ENCODE results near the gene CHCHD4.
A peak's percentile ranks its signal among the peaks of the same experiment; 100 is the strongest.
"Not testable (repeated sequence)": the region's sequence is repeated elsewhere in the genome, so short reads cannot be mapped to it uniquely, and the experiment has no call there.

The CHCHD4 gene

DNA sequence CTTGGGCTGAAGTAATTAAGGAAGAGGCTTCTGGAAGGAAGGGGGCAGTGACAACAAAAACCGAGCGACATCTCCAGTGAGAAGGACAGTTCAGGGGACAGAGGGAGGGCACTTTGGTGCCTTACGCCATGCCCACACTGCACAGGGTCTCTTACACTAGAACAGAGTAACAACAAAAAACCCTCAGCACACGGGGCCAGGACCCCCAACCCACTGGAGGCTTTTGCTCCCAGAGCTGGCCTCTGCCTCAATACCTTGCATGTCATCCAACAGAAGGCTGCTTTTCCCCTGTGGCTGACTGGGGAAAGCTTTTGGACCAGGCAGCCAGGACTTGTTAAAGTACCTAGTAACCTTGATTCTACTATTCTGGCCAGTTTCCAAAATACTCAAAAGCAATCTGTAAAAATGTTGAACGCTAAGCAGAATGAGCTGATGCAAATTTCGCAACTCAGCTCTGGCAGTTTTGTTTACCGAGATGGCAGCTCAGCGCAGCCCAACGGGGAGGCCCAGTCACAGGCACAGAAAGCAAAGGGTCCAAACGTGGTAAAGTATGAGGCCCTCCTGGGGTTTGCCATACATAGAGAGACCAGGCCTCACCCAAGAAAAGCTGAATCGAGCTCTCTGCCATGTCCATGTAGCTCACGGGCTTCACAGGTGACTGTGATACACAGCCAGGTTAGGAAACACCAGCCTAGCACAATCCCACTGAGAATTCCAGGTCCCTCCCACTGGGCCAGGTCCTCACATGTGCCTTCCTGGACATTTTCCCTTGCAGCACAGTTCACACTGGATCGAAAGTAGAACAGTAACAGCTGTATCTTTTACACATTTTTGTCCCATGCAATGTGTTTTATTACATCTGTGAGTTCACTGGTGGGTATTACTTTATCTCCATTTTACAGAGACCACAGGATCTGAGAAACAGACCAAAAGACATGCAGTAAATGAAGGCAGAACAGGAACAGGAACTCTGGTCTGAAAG, 6.0 kb downstream of the CHCHD4 start:
- DNase-seq: no peak

GRCh38 chr3:14117468-14118399, 6.9 kb downstream of the CHCHD4 start:
- no peak for DNase-seq

- peak; percentile 28 for DNase-seq
Measured at GRCh38 chr3:14113965-14114635, 10.6 kb downstream of the CHCHD4 start.

DNA sequence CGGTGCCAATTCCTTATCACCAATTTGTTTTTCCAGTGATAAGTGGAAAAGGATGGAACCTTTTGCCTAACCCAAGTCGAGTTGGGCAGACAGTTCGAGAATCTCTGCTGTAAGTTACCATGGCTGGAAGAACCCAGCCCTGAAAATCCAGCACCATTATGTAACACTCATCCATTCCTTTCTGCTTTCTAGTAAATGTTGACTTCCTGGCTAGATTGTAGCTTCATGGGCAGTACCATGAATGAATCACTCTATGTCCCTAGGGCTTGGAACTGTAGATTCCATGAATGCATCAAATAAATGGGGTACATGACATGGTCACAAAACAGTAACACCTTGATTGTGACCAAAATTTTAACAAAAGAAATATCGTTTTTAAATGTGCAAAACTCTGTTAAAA, 14.0 kb downstream of the CHCHD4 start:
- no peak for DNase-seq

GRCh38 chr3:14109821-14110220, 14.8 kb downstream of the CHCHD4 start:
- DNase-seq: not testable (repeated sequence)

DNA sequence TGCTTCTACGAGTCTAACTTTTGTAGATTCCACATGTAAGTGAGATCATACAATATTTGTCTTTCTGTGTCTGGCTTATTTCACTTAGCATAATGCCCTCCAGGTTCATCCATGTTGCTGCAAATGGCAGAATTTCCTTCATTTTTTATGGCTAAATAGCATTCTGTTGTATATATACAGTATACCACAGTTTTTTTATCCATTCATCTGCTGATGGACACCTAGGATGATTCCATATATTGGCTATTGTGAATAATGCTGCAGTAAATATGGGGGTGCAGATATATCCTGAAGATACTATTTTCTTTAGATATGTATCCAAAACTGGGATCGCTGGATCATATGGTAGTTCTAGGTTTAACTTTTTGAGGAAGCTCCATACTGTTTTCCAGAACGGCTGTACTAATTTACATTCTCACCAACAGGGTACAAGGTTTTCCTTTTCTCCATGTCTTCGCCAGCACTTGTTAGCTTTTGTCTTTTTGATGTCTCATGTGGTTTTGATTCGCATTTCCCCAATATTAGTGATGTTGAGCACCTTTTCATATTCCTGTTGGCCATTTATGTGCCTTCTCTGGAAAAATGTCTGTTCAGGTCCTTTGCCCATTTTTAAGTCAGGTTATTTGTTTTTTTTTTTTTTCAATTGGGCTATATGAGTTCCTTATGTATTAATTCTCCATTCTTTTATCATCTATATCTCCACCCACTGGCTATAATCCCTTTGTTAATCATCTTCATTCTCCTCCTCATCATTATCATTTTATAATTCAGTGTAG, 26.9 kb downstream of the CHCHD4 start:
- no peak for DNase-seq

DNA sequence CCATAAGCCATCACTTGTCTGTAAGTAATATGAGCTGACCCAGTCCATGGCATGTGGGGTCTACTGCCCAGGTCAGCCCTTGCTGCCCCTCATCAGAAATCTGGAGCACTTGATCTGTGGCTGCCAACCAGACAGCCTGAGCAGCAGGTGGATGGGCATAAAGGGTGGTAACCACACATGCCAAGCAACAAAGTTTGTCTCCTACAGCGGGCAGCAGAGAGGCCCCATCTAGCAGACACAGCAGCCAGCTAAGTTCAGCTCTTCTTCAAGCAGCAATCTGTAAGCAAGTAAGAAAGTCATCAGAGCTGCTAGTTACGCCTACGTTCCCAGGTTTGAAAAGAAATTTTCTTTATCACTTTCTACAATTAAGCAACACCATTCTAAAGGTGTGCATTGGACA, 27.9 kb downstream of the CHCHD4 start:
- DNase-seq: no peak

DNA sequence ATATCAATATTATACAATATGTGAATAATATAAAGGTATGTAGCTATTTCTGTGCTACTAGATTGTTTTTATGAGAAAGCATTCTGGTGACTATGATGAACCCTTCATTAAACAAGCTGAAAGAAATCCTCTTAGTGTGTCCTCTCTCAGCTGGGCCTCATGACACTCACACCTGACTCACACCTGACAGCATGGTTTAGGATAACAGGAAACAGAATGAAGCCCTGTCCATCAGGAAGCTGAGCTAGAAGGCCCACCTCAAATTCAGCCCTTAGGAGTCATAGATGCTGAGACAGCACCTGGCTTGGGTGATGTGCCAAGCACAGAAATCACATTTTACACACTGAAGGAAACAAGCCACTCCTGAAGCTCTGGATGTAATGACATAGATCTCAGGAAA, 30.8 kb downstream of the CHCHD4 start:
- DNase-seq: peak; percentile 38

DNA sequence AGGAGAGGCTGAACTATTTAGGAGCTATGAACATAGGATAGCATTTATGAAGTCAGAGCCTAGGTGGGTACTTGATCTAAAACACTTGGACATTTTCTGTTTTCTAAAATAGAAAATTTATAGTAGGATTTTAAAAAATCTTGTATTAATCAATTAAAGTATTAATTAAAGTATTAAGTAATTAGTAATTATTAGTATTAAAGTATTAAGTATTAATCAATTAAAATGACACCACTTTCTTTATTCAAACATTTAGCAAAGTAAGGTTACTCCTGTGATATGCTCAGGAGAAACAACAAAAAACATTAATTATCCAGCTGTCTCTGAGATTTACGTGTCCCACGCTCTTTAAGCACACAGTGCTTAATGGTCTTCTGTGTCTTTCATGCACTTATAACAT, 32.2 kb downstream of the CHCHD4 start:
- no peak for DNase-seq

DNA sequence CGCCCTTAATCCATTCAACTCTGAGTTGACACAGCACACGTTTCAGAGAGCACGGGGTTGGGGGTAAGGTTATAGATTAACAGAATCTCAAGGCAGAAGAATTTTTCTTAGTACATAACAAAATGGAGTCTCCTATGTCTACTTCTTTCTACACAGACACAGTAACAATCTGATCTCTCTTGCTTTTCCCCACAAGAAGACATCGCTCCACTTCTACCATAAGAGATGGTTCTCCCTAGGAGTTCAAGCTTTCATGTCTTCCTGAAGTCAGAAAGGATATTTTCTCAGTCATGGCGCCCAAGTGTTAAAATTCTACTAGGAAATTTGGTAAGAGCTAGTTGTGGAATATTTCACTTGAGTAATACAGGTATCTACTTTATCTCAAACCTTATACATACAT, 32.7 kb downstream of the CHCHD4 start:
- DNase-seq: not testable (repeated sequence)

GRCh38 chr3:14087461-14087860, 37.2 kb downstream of the CHCHD4 start:
- DNase-seq: not testable (repeated sequence)

GRCh38 chr3:14082108-14082657, 42.5 kb downstream of the CHCHD4 start:
- DNase-seq: no peak

DNA sequence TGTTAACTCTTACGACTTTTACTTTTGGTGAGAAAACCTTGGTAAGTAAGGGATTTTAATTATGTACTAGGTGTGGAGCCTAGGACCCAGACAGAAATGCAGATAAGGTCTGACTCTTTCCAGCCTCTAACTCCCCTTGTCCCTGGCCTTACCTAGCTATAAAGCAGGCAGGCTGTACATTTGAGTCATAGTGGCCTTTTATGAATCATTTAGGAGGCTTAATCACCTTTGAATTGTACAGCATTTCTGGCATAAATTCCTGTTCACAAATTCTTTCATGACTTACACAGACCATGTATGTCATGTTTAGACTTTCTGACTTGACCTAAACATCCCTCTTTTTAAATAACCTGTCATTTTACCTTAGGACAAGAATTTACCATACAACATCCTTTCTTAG, 47.4 kb downstream of the CHCHD4 start:
- DNase-seq: no peak

DNA sequence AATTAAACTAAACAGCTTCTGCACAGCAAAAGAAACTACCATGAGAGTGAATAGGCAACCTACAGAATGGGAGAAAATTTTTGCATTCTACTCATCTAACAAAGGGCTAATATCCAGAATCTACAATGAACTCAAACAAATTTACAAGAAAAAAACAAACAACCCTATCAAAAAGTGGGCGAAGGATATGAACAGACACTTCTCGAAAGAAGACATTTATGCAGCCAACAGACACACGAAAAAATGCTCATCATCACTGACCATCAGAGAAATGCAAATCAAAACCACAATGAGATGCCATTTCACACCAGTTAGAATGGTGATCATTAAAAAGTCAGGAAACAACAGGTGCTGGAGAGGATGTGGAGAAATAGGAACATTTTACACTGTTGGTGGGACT, 49.4 kb downstream of the CHCHD4 start:
- DNase-seq: not testable (repeated sequence)

GRCh38 chr3:14064910-14065309, 59.8 kb downstream of the CHCHD4 start:
- DNase-seq: no peak

DNA sequence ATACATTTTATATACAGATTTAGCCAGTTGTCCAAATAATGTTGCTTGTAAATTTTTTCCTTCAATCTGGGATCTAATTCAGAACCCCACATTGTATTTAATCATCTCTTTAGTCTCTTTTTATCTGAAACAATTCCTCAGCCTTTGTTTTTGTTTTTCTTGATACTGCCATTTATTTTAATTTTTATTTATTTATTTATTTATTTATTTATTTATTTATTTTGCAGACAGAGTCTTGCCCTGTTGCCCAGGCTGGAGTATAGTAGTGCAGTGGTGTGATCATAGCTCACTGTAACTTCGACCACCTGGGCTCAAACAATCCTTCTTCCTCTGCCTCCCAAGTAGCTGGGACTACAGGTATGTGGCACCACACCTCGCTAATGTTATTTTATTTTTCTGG, 61.5 kb downstream of the CHCHD4 start:
- DNase-seq: no peak

All from NCI-H82 (cell line).